Kidney epithelial cell (primary cell): ENCODE results near the gene RASGRP4. TPM values are rescaled to one million over a fixed set of nuclear protein-coding genes. Genes with fewer than 3 reads are reported as not detected.
"Not testable (repeated sequence)": the region's sequence is repeated elsewhere in the genome, so short reads cannot be mapped to it uniquely, and the experiment has no call there.

Experiments used
- DNase-seq: peaks from one replicate; pipeline ENCODE4 v3.0.0-alpha.2; 2010; ENCODE audit warnings: low read depth
- H3K27me3 ChIP-seq: 2 replicates; pipeline ENCODE4 v1.6.0; 2011; ENCODE audit warnings: low read length; ENCODE audit not compliant: control insufficient read depth, insufficient read depth
- H3K36me3 ChIP-seq: 2 replicates; pipeline ENCODE4 v1.5.1; 2011; ENCODE audit warnings: low read length; ENCODE audit not compliant: control insufficient read depth, insufficient read depth
- H3K4me3 ChIP-seq: 2 replicates; pipeline ENCODE4 v1.5.1; 2011; ENCODE audit warnings: low read depth, mild to moderate bottlenecking, control low read depth, low read length
- CTCF ChIP-seq: IDR thresholded peaks from 2 replicates; pipeline ENCODE4 v1.5.1; 2011; ENCODE audit warnings: mild to moderate bottlenecking, moderate library complexity, low read length, control low read depth, inconsistent platforms; ENCODE audit not compliant: insufficient read depth, poor library complexity, severe bottlenecking
- total RNA-seq: library from RNA; depleted of rRNA; stranded (reverse); fragments of >200 nt; gene quantifications from 2 replicates; pipeline ENCODE4 v1.2.3, GENCODE V29; 2015

RASGRP4 gene
- total RNA-seq, 1 donor from 2014 or later: not detected

GRCh38 chr19:38373907-38374331 lies 52.1 kb downstream of the RASGRP4 start:
- TF ChIP-seq CTCF: no peak
- H3K36me3 ChIP-seq: no peaks in the 10 kb centered on the region
- H3K27me3 ChIP-seq: no peaks in the 10 kb centered on the region
- no peak for DNase-seq
- H3K4me3 ChIP-seq: peak overlapping the region; percentile 47

- Histone ChIP-seq H3K36me3 (no peaks in the 10 kb centered on the region), H3K4me3 (no peak overlapping the region), H3K27me3 (no peaks in the 10 kb centered on the region)
- no peak for TF ChIP-seq CTCF
- DNase-seq: no peak
These were observed 54.9 kb downstream of the RASGRP4 start for GRCh38 chr19:38371081-38371480.

GRCh38 chr19:38370299-38370698 lies 55.7 kb downstream of the RASGRP4 start:
- DNase-seq: no peak
- Histone ChIP-seq H3K36me3 (no peaks in the 10 kb centered on the region), H3K27me3 (no peaks in the 10 kb centered on the region), H3K4me3 (no peak overlapping the region)
- TF ChIP-seq CTCF: no peak

GRCh38 chr19:38369584-38369983 lies 56.4 kb downstream of the RASGRP4 start:
- DNase-seq: no peak
- Histone ChIP-seq H3K36me3 (no peaks in the 10 kb centered on the region), H3K4me3 (no peak overlapping the region), H3K27me3 (no peaks in the 10 kb centered on the region)
- no peak for TF ChIP-seq CTCF

- DNase-seq: no peak
- Histone ChIP-seq H3K27me3 (peaks cover under 1% of the 10 kb centered on the region), H3K36me3 (no peaks in the 10 kb centered on the region), H3K4me3 (no peak overlapping the region)
- no peak for TF ChIP-seq CTCF
These were observed 59.0 kb downstream of the RASGRP4 start for GRCh38 chr19:38367041-38367440.

- DNase-seq, H3K4me3 ChIP-seq, H3K36me3 ChIP-seq: not testable (repeated sequence)
- H3K27me3 ChIP-seq: peaks cover 34% of the 10 kb centered on the region
These were observed 62.9 kb downstream of the RASGRP4 start for GRCh38 chr19:38362946-38363688.
